ENCODE measurements around the gene MAGIX.

The MAGIX gene

DNA sequence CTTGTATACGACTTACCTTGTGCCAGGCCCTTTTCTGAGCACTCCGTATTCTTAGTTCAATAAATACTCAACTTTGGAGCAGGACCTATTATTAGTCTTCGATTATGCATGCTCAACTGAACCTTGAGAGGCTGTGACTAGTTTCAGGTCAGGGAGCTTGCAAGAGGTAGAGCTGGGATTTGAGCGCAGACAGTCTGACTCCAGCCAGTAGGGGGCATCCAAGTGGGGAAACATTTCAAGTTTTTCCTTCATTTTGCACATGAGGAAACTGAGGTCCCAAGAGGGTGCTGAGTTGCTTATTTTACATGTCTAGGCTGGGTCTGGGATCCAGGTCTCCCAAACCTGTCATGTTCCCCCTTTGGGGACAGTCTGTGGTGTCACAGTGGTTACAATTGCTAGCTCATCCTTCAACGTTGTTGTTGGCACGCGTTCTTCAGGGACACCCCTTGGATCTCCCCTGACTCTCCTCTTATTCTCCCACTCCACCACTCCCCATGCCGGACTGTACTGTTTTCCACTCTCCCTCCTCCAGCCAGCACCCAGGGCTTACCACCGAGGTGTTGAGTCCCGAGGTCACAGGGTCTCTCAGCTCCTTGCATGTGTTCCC is 30.3 kb downstream of the MAGIX start:
- no peak overlapping the region for H3K4me3 ChIP-seq (ENCODE audit: low read depth, low read length)
- H3K27ac ChIP-seq = no peak overlapping the region
- H3K27me3 ChIP-seq (ENCODE audit: control insufficient read depth, insufficient read depth, low read length) = no peaks in the 10 kb centered on the region
- no peak overlapping the region for H2AFZ ChIP-seq
- TF ChIP-seq CTCF (IDR thresholded peaks at IDR 0.05) = peak; percentile 49
- H3K36me3 ChIP-seq (ENCODE audit: control insufficient read depth, insufficient read depth, low read length) = no peaks in the 10 kb centered on the region
- no peaks in the 10 kb centered on the region for H3K9me3 ChIP-seq (ENCODE audit: control insufficient read depth, low read length)
- H3K4me2 ChIP-seq (ENCODE audit: low read length) = no peak overlapping the region
- H3K79me2 ChIP-seq = no peaks in the 10 kb centered on the region
- no peaks in the 10 kb centered on the region for H3K4me1 ChIP-seq
- no peak overlapping the region for H3K9ac ChIP-seq

- Histone ChIP-seq H3K79me2 (no peaks in the 10 kb centered on the region), H2AFZ (no peak overlapping the region), H3K9ac (no peak overlapping the region), H3K4me2 (ENCODE audit: low read length) (no peak overlapping the region), H3K4me3 (ENCODE audit: low read depth, low read length) (no peak overlapping the region), H3K36me3 (ENCODE audit: control insufficient read depth, insufficient read depth, low read length) (no peaks in the 10 kb centered on the region), H3K27ac (no peak overlapping the region), H3K4me1 (no peaks in the 10 kb centered on the region), H3K27me3 (ENCODE audit: control insufficient read depth, insufficient read depth, low read length) (no peaks in the 10 kb centered on the region), H3K9me3 (ENCODE audit: control insufficient read depth, low read length) (no peaks in the 10 kb centered on the region)
- TF ChIP-seq CTCF (IDR thresholded peaks at IDR 0.05) = no peak
These were observed 31.0 kb downstream of the MAGIX start for GRCh38 chrX:49193542-49193964.

DNA sequence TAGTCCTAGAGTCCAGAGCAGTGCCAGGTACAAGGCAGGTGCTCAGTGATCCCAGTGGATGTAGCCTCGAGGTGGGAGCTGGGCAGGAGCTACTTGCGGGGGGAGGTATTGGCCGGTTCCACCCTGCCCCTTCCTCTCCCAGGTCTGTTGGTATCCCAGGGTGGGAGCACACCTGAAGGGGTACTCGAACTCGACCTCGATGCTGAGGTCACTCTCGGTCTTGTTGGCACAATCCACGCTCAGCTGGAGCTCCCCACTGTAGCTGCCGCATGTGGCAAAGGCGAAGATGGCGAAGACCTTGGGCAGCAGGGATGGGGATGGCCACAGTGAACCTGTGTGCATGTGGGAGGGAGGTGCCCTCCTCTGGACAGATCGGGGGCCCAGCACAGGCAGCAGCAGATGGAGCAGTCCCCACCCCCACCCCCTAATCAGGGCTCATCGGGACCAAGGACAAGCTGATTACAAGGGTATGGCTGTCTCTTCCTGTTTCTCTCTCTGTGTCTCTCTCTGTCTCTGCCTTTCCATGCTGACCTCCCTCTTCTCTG is 35.1 kb downstream of the MAGIX start:
- H2AFZ ChIP-seq = no peak overlapping the region
- H3K9ac ChIP-seq = no peak overlapping the region
- no peak overlapping the region for H3K27ac ChIP-seq
- H3K4me1 ChIP-seq = peaks cover 3% of the 10 kb centered on the region
- H3K27me3 ChIP-seq (ENCODE audit: control insufficient read depth, insufficient read depth, low read length) = no peaks in the 10 kb centered on the region
- H3K36me3 ChIP-seq (ENCODE audit: control insufficient read depth, insufficient read depth, low read length) = no peaks in the 10 kb centered on the region
- TF ChIP-seq CTCF (IDR thresholded peaks at IDR 0.05) = no peak
- no peaks in the 10 kb centered on the region for H3K79me2 ChIP-seq
- H3K9me3 ChIP-seq (ENCODE audit: control insufficient read depth, low read length) = no peaks in the 10 kb centered on the region
- no peak overlapping the region for H3K4me3 ChIP-seq (ENCODE audit: low read depth, low read length)
- no peak overlapping the region for H3K4me2 ChIP-seq (ENCODE audit: low read length)

GRCh38 chrX:49198540-49199314 is 36.2 kb downstream of the MAGIX start:
- Histone ChIP-seq H3K4me1 (peaks cover 3% of the 10 kb centered on the region), H2AFZ (no peak overlapping the region), H3K9me3 (ENCODE audit: control insufficient read depth, low read length) (no peaks in the 10 kb centered on the region), H3K27me3 (ENCODE audit: control insufficient read depth, insufficient read depth, low read length) (no peaks in the 10 kb centered on the region), H3K79me2 (no peaks in the 10 kb centered on the region), H3K4me3 (ENCODE audit: low read depth, low read length) (no peak overlapping the region), H3K27ac (no peak overlapping the region), H3K4me2 (ENCODE audit: low read length) (no peak overlapping the region), H3K9ac (no peak overlapping the region), H3K36me3 (ENCODE audit: control insufficient read depth, insufficient read depth, low read length) (no peaks in the 10 kb centered on the region)
- no peak for TF ChIP-seq CTCF (IDR thresholded peaks at IDR 0.05)

Data from parathyroid adenoma (tissue), 2 donors.